ENCODE data around the gene AP1S3.
"Not testable (repeated sequence)": the region's sequence is repeated elsewhere in the genome, so short reads cannot be mapped to it uniquely, and the experiment has no call there.

Gene AP1S3

GRCh38 chr2:223837287-223838061 lies at the start of gene AP1S3:
Gene AP1S3, minus strand, starts transcription at chr2:223837582. Its CDS starts 132 bp downstream, at chr2:223837450.
- DNase-seq (ENCODE audit: low spot score) = no peak

- no peak for DNase-seq (ENCODE audit: low spot score)
Measured at GRCh38 chr2:223887127-223887526, 49.7 kb upstream of the AP1S3 start.

GRCh38 chr2:223886726-223887125 lies 49.3 kb upstream of the AP1S3 start:
- no peak for DNase-seq (ENCODE audit: low spot score)

- DNase-seq (ENCODE audit: low spot score) = no peak
Measured at GRCh38 chr2:223884399-223884798, 47.0 kb upstream of the AP1S3 start.

- DNase-seq (ENCODE audit: low spot score) = no peak
Measured at GRCh38 chr2:223882715-223883114, 45.3 kb upstream of the AP1S3 start.

GRCh38 chr2:223880796-223881195 lies 43.4 kb upstream of the AP1S3 start:
- DNase-seq (ENCODE audit: low spot score) = peak; percentile 41

GRCh38 chr2:223877721-223878410 lies 40.5 kb upstream of the AP1S3 start:
- no peak for DNase-seq (ENCODE audit: low spot score)

- DNase-seq (ENCODE audit: low spot score) = no peak
Measured at GRCh38 chr2:223873672-223874071, 36.3 kb upstream of the AP1S3 start.

- not testable (repeated sequence) for DNase-seq (ENCODE audit: low spot score)
Measured at GRCh38 chr2:223872772-223873171, 35.4 kb upstream of the AP1S3 start.

GRCh38 chr2:223871661-223872060 lies 34.3 kb upstream of the AP1S3 start:
- not testable (repeated sequence) for DNase-seq (ENCODE audit: low spot score)

GRCh38 chr2:223870840-223871611 lies 33.6 kb upstream of the AP1S3 start:
- no peak for DNase-seq (ENCODE audit: low spot score)

- peak; percentile 9 for DNase-seq (ENCODE audit: low spot score)
Measured at GRCh38 chr2:223868005-223868404, 30.6 kb upstream of the AP1S3 start.

- DNase-seq (ENCODE audit: low spot score) = no peak
Measured at GRCh38 chr2:223865907-223866508, 28.6 kb upstream of the AP1S3 start.

- no peak for DNase-seq (ENCODE audit: low spot score)
Measured at GRCh38 chr2:223865124-223865523, 27.7 kb upstream of the AP1S3 start.

- no peak for DNase-seq (ENCODE audit: low spot score)
Measured at GRCh38 chr2:223863491-223863890, 26.1 kb upstream of the AP1S3 start.

- DNase-seq (ENCODE audit: low spot score) = no peak
Measured at GRCh38 chr2:223860809-223861738, 23.7 kb upstream of the AP1S3 start.

- DNase-seq (ENCODE audit: low spot score) = no peak
Measured at GRCh38 chr2:223859070-223859469, 21.7 kb upstream of the AP1S3 start.

GRCh38 chr2:223856584-223856983 lies 19.2 kb upstream of the AP1S3 start:
- no peak for DNase-seq (ENCODE audit: low spot score)

GRCh38 chr2:223856021-223856420 lies 18.6 kb upstream of the AP1S3 start:
- no peak for DNase-seq (ENCODE audit: low spot score)

- DNase-seq (ENCODE audit: low spot score) = no peak
Measured at GRCh38 chr2:223855426-223855825, 18.0 kb upstream of the AP1S3 start.

- DNase-seq (ENCODE audit: low spot score) = no peak
Measured at GRCh38 chr2:223854741-223855140, 17.4 kb upstream of the AP1S3 start.
